ENCODE results near the gene DMRTC1.
"Not testable (repeated sequence)": the region's sequence is repeated elsewhere in the genome, so short reads cannot be mapped to it uniquely, and the experiment has no call there.

Gene DMRTC1

GRCh38 chrX:72936455-72936854 lies 7.2 kb downstream of the DMRTC1 start:
- H3K4me1 ChIP-seq (ENCODE audit: low read length); H3K27me3 ChIP-seq (ENCODE audit: low read depth, low read length); H3K79me2 ChIP-seq (ENCODE audit: low read length); H3K27ac ChIP-seq (ENCODE audit: low read length); H3K9me3 ChIP-seq (ENCODE audit: insufficient read depth, low read length); H3K36me3 ChIP-seq (replicated peaks; ENCODE audit: low read depth, low read length); H2AFZ ChIP-seq (ENCODE audit: low read depth, low read length); H3K9ac ChIP-seq (ENCODE audit: low read length); H3K4me3 ChIP-seq (ENCODE audit: low read length); H4K20me1 ChIP-seq (ENCODE audit: insufficient read depth, low read length); H3K4me2 ChIP-seq (ENCODE audit: low read length): not testable (repeated sequence)

- H3K27me3 ChIP-seq (ENCODE audit: low read depth, low read length): not testable (repeated sequence)
Observed at GRCh38 chrX:72932283-72932682, 11.4 kb downstream of the DMRTC1 start.

GRCh38 chrX:72916096-72916495 lies 27.5 kb downstream of the DMRTC1 start:
- not testable (repeated sequence) for H3K27me3 ChIP-seq (ENCODE audit: low read depth, low read length); H4K20me1 ChIP-seq (ENCODE audit: insufficient read depth, low read length); H3K4me2 ChIP-seq (ENCODE audit: low read length); H3K4me1 ChIP-seq (ENCODE audit: low read length); H3K4me3 ChIP-seq (ENCODE audit: low read length); H3K9me3 ChIP-seq (ENCODE audit: insufficient read depth, low read length); H3K36me3 ChIP-seq (replicated peaks; ENCODE audit: low read depth, low read length); H3K27ac ChIP-seq (ENCODE audit: low read length); H3K9ac ChIP-seq (ENCODE audit: low read length); H3K79me2 ChIP-seq (ENCODE audit: low read length); H2AFZ ChIP-seq (ENCODE audit: low read depth, low read length)

More at GRCh38 chrX:72932283-72932682, 11.4 kb downstream of the DMRTC1 start:
- not testable (repeated sequence) for H3K9me3 ChIP-seq (ENCODE audit: insufficient read depth, low read length); H3K27ac ChIP-seq (ENCODE audit: low read length); H3K79me2 ChIP-seq (ENCODE audit: low read length); H2AFZ ChIP-seq (ENCODE audit: low read depth, low read length); H3K4me2 ChIP-seq (ENCODE audit: low read length); H3K36me3 ChIP-seq (replicated peaks; ENCODE audit: low read depth, low read length); H3K9ac ChIP-seq (ENCODE audit: low read length); H3K4me1 ChIP-seq (ENCODE audit: low read length); H4K20me1 ChIP-seq (ENCODE audit: insufficient read depth, low read length); H3K4me3 ChIP-seq (ENCODE audit: low read length)

- not testable (repeated sequence) for H3K27ac ChIP-seq (ENCODE audit: low read length); H4K20me1 ChIP-seq (ENCODE audit: insufficient read depth, low read length); H3K36me3 ChIP-seq (replicated peaks; ENCODE audit: low read depth, low read length); H3K27me3 ChIP-seq (ENCODE audit: low read depth, low read length); H3K79me2 ChIP-seq (ENCODE audit: low read length); H3K4me2 ChIP-seq (ENCODE audit: low read length); H3K4me1 ChIP-seq (ENCODE audit: low read length); H3K9ac ChIP-seq (ENCODE audit: low read length); H3K9me3 ChIP-seq (ENCODE audit: insufficient read depth, low read length); H2AFZ ChIP-seq (ENCODE audit: low read depth, low read length); H3K4me3 ChIP-seq (ENCODE audit: low read length)
Observed at GRCh38 chrX:72912315-72912714, 31.3 kb downstream of the DMRTC1 start, which contains the start of gene FAM236C. Gene FAM236C (plus strand): TSS chrX:72912615. CDS start chrX:72912715, 100 bp downstream.

GRCh38 chrX:72889740-72890139 lies 53.9 kb downstream of the DMRTC1 start:
- H4K20me1 ChIP-seq (ENCODE audit: insufficient read depth, low read length); H3K36me3 ChIP-seq (replicated peaks; ENCODE audit: low read depth, low read length); H3K9ac ChIP-seq (ENCODE audit: low read length); H3K9me3 ChIP-seq (ENCODE audit: insufficient read depth, low read length); H3K4me2 ChIP-seq (ENCODE audit: low read length); H3K27me3 ChIP-seq (ENCODE audit: low read depth, low read length); H3K4me1 ChIP-seq (ENCODE audit: low read length); H3K4me3 ChIP-seq (ENCODE audit: low read length); H3K27ac ChIP-seq (ENCODE audit: low read length); H3K79me2 ChIP-seq (ENCODE audit: low read length); H2AFZ ChIP-seq (ENCODE audit: low read depth, low read length): not testable (repeated sequence)

- H3K36me3 ChIP-seq (replicated peaks; ENCODE audit: low read depth, low read length); H3K9ac ChIP-seq (ENCODE audit: low read length); H3K4me3 ChIP-seq (ENCODE audit: low read length); H3K4me1 ChIP-seq (ENCODE audit: low read length); H3K9me3 ChIP-seq (ENCODE audit: insufficient read depth, low read length); H3K27ac ChIP-seq (ENCODE audit: low read length); H3K79me2 ChIP-seq (ENCODE audit: low read length); H4K20me1 ChIP-seq (ENCODE audit: insufficient read depth, low read length); H3K27me3 ChIP-seq (ENCODE audit: low read depth, low read length); H2AFZ ChIP-seq (ENCODE audit: low read depth, low read length); H3K4me2 ChIP-seq (ENCODE audit: low read length): not testable (repeated sequence)
Observed at GRCh38 chrX:72882898-72883297, 60.7 kb downstream of the DMRTC1 start.

- H3K79me2 ChIP-seq (ENCODE audit: low read length); H4K20me1 ChIP-seq (ENCODE audit: insufficient read depth, low read length); H3K9ac ChIP-seq (ENCODE audit: low read length); H2AFZ ChIP-seq (ENCODE audit: low read depth, low read length); H3K4me1 ChIP-seq (ENCODE audit: low read length); H3K4me2 ChIP-seq (ENCODE audit: low read length); H3K27ac ChIP-seq (ENCODE audit: low read length); H3K27me3 ChIP-seq (ENCODE audit: low read depth, low read length); H3K9me3 ChIP-seq (ENCODE audit: insufficient read depth, low read length); H3K4me3 ChIP-seq (ENCODE audit: low read length); H3K36me3 ChIP-seq (replicated peaks; ENCODE audit: low read depth, low read length): not testable (repeated sequence)
Observed at GRCh38 chrX:72837532-72837931, 106.1 kb downstream of the DMRTC1 start.

GRCh38 chrX:72830701-72831100 lies 112.9 kb downstream of the DMRTC1 start:
- not testable (repeated sequence) for H3K79me2 ChIP-seq (ENCODE audit: low read length); H2AFZ ChIP-seq (ENCODE audit: low read depth, low read length); H4K20me1 ChIP-seq (ENCODE audit: insufficient read depth, low read length); H3K4me1 ChIP-seq (ENCODE audit: low read length); H3K27me3 ChIP-seq (ENCODE audit: low read depth, low read length); H3K9ac ChIP-seq (ENCODE audit: low read length); H3K9me3 ChIP-seq (ENCODE audit: insufficient read depth, low read length); H3K27ac ChIP-seq (ENCODE audit: low read length); H3K36me3 ChIP-seq (replicated peaks; ENCODE audit: low read depth, low read length); H3K4me3 ChIP-seq (ENCODE audit: low read length); H3K4me2 ChIP-seq (ENCODE audit: low read length)
